Measurements from ENCODE around the gene ENSA.
"Not testable (repeated sequence)": the region's sequence is repeated elsewhere in the genome, so short reads cannot be mapped to it uniquely, and the experiment has no call there.

DNA sequence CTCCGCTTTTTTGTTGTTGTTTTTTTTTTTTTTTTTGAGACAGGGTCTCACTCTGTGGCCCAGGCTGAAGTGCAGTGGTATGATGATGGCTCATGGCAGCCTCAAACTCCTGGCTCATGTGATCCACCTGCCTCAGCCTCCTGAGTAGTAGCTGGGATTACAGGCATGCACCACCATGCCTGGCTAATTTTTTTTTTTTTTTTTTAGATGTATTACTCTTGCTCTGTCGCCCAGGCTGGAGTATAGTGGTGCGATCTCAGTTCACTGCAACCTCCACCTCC lies 24.0 kb downstream of the ENSA start:
- TF ChIP-seq, protein P1, sequence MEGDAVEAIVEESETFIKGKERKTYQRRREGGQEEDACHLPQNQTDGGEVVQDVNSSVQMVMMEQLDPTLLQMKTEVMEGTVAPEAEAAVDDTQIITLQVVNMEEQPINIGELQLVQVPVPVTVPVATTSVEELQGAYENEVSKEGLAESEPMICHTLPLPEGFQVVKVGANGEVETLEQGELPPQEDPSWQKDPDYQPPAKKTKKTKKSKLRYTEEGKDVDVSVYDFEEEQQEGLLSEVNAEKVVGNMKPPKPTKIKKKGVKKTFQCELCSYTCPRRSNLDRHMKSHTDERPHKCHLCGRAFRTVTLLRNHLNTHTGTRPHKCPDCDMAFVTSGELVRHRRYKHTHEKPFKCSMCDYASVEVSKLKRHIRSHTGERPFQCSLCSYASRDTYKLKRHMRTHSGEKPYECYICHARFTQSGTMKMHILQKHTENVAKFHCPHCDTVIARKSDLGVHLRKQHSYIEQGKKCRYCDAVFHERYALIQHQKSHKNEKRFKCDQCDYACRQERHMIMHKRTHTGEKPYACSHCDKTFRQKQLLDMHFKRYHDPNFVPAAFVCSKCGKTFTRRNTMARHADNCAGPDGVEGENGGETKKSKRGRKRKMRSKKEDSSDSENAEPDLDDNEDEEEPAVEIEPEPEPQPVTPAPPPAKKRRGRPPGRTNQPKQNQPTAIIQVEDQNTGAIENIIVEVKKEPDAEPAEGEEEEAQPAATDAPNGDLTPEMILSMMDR (IDR thresholded peaks at IDR 0.05), result not testable (repeated sequence)
- TF ChIP-seq POLR2A (IDR thresholded peaks at IDR 0.05; ENCODE audit: low read depth); POLR2AphosphoS5 (IDR thresholded peaks at IDR 0.05); EP300 (IDR thresholded peaks at IDR 0.05): not testable (repeated sequence)

All from esophagus muscularis mucosa (tissue), 4 donors.